Inflammatory macrophage treated with lipopolysaccharide for 4 hours (primary cell): ENCODE results near the gene RNF224.

Experiments
- DNase-seq: peaks from one replicate; pipeline ENCODE4 v3.0.0-alpha.2; 2020

RNF224 gene

GRCh38 chr9:137275588-137276472, 48.5 kb downstream of the RNF224 start:
- DNase-seq: peak; percentile 64

GRCh38 chr9:137276473-137277328, 49.4 kb downstream of the RNF224 start:
- DNase-seq: no peak

GRCh38 chr9:137277329-137278041, 50.2 kb downstream of the RNF224 start, which contains the start of gene TOR4A:
TSS of gene TOR4A (plus strand) at chr9:137277726. CDS start at chr9:137278690, 964 bp downstream.
- DNase-seq: peak; percentile 85

GRCh38 chr9:137278061-137278701, 50.9 kb downstream of the RNF224 start:
- peak; percentile 52 for DNase-seq
